ENCODE measurements around the gene EIF4A3. TPM values are rescaled to one million over a fixed set of nuclear protein-coding genes. Genes with fewer than 3 reads are reported as not detected.

The EIF4A3 gene
- polyA plus RNA-seq, 1 of the 3 experiments (the other 2 are of a cell fraction) = 335 TPM

- ChIA-PET CTCF (interaction anchor here (1.0 to 2.1 kb wide), 2 partner anchors 19 to 22 kb away, joined by 4 to 8 read pairs; partner anchors contain the start of gene GAA), POLR2A (no interaction called here)
- Histone ChIP-seq H3F3A (replicated peaks; ENCODE audit: insufficient read depth) (no peaks in the 10 kb centered on the region), H4K20me1 (ENCODE audit: insufficient read depth) (no peaks in the 10 kb centered on the region), H3K9me3 (no peaks in the 10 kb centered on the region), H3K4me3 (ENCODE audit: low read depth in 2 of 2, low read length in 1 of 2) (no peak overlapping the region), H3K36me3 (replicated peaks in 1 of 2; ENCODE audit: control insufficient read depth in 1 of 2, insufficient read depth in 2 of 2, low read length in 1 of 2) (peaks cover 0 to 2% of the 10 kb centered on the region in 2 experiments), H3K27me3 (ENCODE audit: insufficient read depth) (no peaks in the 10 kb centered on the region), H3K79me2 (ENCODE audit: insufficient read depth) (no peaks in the 10 kb centered on the region), H3K9me2 (no peaks in the 10 kb centered on the region), H3K27ac (ENCODE audit: low read depth in 2 of 2, low read length in 1 of 2) (no peak overlapping the region), H3K9ac (no peak overlapping the region), H3K4me1 (ENCODE audit: control insufficient read depth in 1 of 2, insufficient read depth in 2 of 2, low read depth in 1 of 2, low read length in 1 of 2) (no peaks in the 10 kb centered on the region), H3K4me2 (no peak overlapping the region), H2AFZ (ENCODE audit: low read depth) (no peak overlapping the region)
- 73% methylated on average over 6 of the region's 6 CpGs for WGBS (ENCODE audit: low lambda C conversion rate)
- DNase-seq = no peak
- TF ChIP-seq ZBTB33 (IDR thresholded peaks at IDR 0.05; ENCODE audit: borderline replicate concordance, low read depth) (no peak), SMC3 (IDR thresholded peaks at IDR 0.05; ENCODE audit: low read depth, low read length) (no peak), PBX3 (IDR thresholded peaks at IDR 0.05) (no peak), FOXM1 (IDR thresholded peaks at IDR 0.05; ENCODE audit: low read depth) (no peak), USF2 (IDR thresholded peaks at IDR 0.05; ENCODE audit: borderline replicate concordance, low read depth, low read length) (no peak), MXI1 (IDR thresholded peaks at IDR 0.05; ENCODE audit: low read depth, low read length) (no peak), RCOR1 (IDR thresholded peaks at IDR 0.05; ENCODE audit: low read length) (no peak), REST (IDR thresholded peaks at IDR 0.05; ENCODE audit: low read depth, low read length) (no peak), TEAD4 (IDR thresholded peaks at IDR 0.05; ENCODE audit: borderline replicate concordance, insufficient read depth) (no peak), TCF12 (IDR thresholded peaks at IDR 0.05) (no peak), CHD2 (IDR thresholded peaks at IDR 0.05; ENCODE audit: low read length, partially characterized antibody) (no peak), EP300 (IDR thresholded peaks at IDR 0.05; ENCODE audit: borderline replicate concordance in 1 of 2, low read depth in 1 of 2, low read length in 1 of 2) (no peak), RFX5 (IDR thresholded peaks at IDR 0.05; ENCODE audit: low read length) (no peak), TAF1 (IDR thresholded peaks at IDR 0.05; ENCODE audit: borderline replicate concordance, low read depth, low read length) (no peak), YY1 (IDR thresholded peaks at IDR 0.05; ENCODE audit: low read depth) (no peak)
- TF ChIP-seq, protein P1, sequence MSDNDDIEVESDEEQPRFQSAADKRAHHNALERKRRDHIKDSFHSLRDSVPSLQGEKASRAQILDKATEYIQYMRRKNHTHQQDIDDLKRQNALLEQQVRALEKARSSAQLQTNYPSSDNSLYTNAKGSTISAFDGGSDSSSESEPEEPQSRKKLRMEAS (IDR thresholded peaks at IDR 0.05; ENCODE audit: low read depth) = no peak
Measured at GRCh38 chr17:80122926-80123505, 23.9 kb downstream of the EIF4A3 start.
